ENCODE measurements around the gene CMSS1. TPM values are rescaled to one million over a fixed set of nuclear protein-coding genes. Genes with fewer than 3 reads are reported as not detected.

CMSS1 gene
- total and polyA plus RNA-seq, 8 donors = 2.7 to 33.3 (median 22.1) TPM

GRCh38 chr3:99941211-99941610, 123.5 kb downstream of the CMSS1 start:
- WGBS, 5 donors = 32 to 63% (median 43%) methylated on average over 1 of the region's 1 CpG
- TF ChIP-seq POLR2A (IDR thresholded peaks at IDR 0.05) = no peak
- TF ChIP-seq POLR2AphosphoS5 (IDR thresholded peaks at IDR 0.05) = no peak
- TF ChIP-seq CTCF (IDR thresholded peaks at IDR 0.05) = no peak
- TF ChIP-seq EP300 (IDR thresholded peaks at IDR 0.05) = no peak

GRCh38 chr3:99943931-99944761, 126.5 kb downstream of the CMSS1 start:
- Histone ChIP-seq H3K9me3 (no peaks in the 10 kb centered on the region), H3K4me3 (no peak overlapping the region), H3K36me3 (no peaks in the 10 kb centered on the region), H3K27me3 (no peaks in the 10 kb centered on the region), H3K4me1 (peaks cover 20 to 74% (median 37%) of the 10 kb centered on the region in 4 donors), H3K27ac (peak overlapping the region in 4 of 5 donors; percentile 17 to 65 (median 62))
- no peak for TF ChIP-seq EP300 (IDR thresholded peaks at IDR 0.05)
- no peak for TF ChIP-seq CTCF (IDR thresholded peaks at IDR 0.05)
- TF ChIP-seq POLR2A (IDR thresholded peaks at IDR 0.05) = no peak
- no peak for TF ChIP-seq POLR2AphosphoS5 (IDR thresholded peaks at IDR 0.05)
- no peak for DNase-seq
- intact Hi-C loops (cut with DNase I; ENCODE audit: low total_unique reads) = no loop called here
- whole genome bisulfite sequencing, 5 donors = 28 to 47% (median 40%) methylated on average over 4 of the region's 4 CpGs

More at GRCh38 chr3:99941211-99941610, 123.5 kb downstream of the CMSS1 start:
- no peaks in the 10 kb centered on the region for H3K27me3 ChIP-seq
- H3K27ac ChIP-seq = no peak overlapping the region
- intact Hi-C loops (cut with DNase I; ENCODE audit: low total_unique reads) = no loop called here
- H3K36me3 ChIP-seq = no peaks in the 10 kb centered on the region
- no peak overlapping the region for H3K4me3 ChIP-seq
- peaks cover 30 to 75% (median 48%) of the 10 kb centered on the region in 4 donors for H3K4me1 ChIP-seq
- DNase-seq = no peak
- H3K9me3 ChIP-seq = no peaks in the 10 kb centered on the region

- WGBS, 5 donors = 22 to 38% (median 31%) methylated on average over 5 of the region's 5 CpGs
- H3K4me3 ChIP-seq = no peak overlapping the region
- H3K9me3 ChIP-seq = no peaks in the 10 kb centered on the region
- intact Hi-C loops (cut with DNase I; ENCODE audit: low total_unique reads) = no loop called here
- peak in 1 of 3 donors; percentile 37 for TF ChIP-seq POLR2AphosphoS5 (IDR thresholded peaks at IDR 0.05)
- TF ChIP-seq POLR2A (IDR thresholded peaks at IDR 0.05) = no peak
- no peaks in the 10 kb centered on the region for H3K27me3 ChIP-seq
- H3K36me3 ChIP-seq = no peaks in the 10 kb centered on the region
- peak overlapping the region; percentile 36 to 68 (median 62) for H3K27ac ChIP-seq
- peaks cover 20 to 73% (median 34%) of the 10 kb centered on the region in 4 donors for H3K4me1 ChIP-seq
- DNase-seq = peak; percentile 42 to 80
These were observed 127.8 kb downstream of the CMSS1 start for GRCh38 chr3:99945328-99945995.

- no peak for DNase-seq
- WGBS, 5 donors = 70 to 91% (median 87%) methylated on average over 3 of the region's 3 CpGs
- Histone ChIP-seq H3K36me3 (no peaks in the 10 kb centered on the region), H3K27me3 (no peaks in the 10 kb centered on the region), H3K9me3 (no peaks in the 10 kb centered on the region), H3K4me1 (peaks cover 20 to 76% (median 37%) of the 10 kb centered on the region in 4 donors), H3K4me3 (no peak overlapping the region), H3K27ac (no peak overlapping the region)
- TF ChIP-seq POLR2AphosphoS5 (IDR thresholded peaks at IDR 0.05) = no peak
- TF ChIP-seq EP300 (IDR thresholded peaks at IDR 0.05) = no peak
- no peak for TF ChIP-seq POLR2A (IDR thresholded peaks at IDR 0.05)
- TF ChIP-seq CTCF (IDR thresholded peaks at IDR 0.05) = no peak
- intact Hi-C loops (cut with DNase I; ENCODE audit: low total_unique reads) = no loop called here
These were observed 129.7 kb downstream of the CMSS1 start for GRCh38 chr3:99947356-99947755.
